CD4-positive, alpha-beta T cell treated with Interleukin-2 at 100 ng/mL for 4 hours (primary cell): ENCODE data around the gene MFSD12.
"Not testable (repeated sequence)": the region's sequence is repeated elsewhere in the genome, so short reads cannot be mapped to it uniquely, and the experiment has no call there.

Experiments used
- DNase-seq: peaks from one replicate; pipeline ENCODE4 v3.0.0-alpha.2; 2020; ENCODE audit warnings: low spot score

Gene MFSD12

DNA sequence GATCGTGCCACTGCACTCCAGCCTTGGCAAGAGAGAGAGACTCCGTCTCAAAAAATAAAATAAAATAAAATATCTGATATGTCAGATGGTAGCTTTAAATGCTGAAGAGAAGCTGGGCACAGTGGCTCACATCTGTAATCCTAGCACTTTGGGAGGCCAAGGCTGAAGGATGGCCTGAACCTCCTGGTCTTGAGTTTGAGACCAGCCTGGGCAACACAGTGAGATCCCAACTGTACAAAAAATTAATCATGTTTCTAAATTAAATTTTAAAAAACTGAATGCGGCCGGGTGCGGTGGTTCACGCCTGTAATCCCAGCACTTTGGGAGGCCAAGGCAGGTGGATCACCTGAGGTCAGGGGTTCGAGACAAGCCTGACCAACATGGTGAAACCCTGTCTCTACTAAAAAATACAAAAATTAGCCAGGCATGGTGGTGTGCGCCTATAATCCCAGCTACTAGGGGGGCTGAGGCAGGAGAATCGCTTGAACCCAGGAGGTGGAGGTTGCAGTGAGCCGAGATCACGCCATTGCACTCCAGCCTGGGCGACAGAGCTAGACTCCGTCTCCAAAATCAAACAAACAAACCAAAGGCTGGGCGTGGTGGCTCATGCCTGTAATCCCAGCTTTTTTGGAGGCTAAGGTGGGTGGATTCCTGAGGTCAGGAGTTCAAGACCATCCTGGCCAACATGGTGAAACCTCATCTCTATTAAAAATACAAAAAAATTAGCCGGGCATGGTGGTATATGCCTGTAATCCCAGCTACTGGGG, 26.8 kb upstream of the MFSD12 start:
- DNase-seq = not testable (repeated sequence)

DNA sequence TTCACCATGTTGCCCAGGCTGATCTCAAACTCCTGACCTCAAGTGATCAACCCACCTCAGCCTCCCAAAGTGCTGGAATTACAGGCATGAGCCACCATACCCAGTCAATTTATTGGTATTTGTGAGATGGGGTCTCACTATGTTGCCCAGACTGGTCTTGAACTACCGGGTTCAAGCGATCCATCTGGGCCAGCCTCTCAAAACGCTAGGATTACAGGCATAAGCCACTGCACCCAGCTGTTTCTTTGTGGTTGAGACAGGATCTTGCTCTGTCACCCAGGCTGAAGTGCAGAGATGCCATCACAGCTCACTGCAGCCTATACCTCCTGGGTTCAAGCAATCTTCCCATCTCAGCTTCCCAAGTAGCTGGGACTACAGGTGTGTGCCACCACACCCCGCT, 24.4 kb upstream of the MFSD12 start:
- DNase-seq = not testable (repeated sequence)

DNA sequence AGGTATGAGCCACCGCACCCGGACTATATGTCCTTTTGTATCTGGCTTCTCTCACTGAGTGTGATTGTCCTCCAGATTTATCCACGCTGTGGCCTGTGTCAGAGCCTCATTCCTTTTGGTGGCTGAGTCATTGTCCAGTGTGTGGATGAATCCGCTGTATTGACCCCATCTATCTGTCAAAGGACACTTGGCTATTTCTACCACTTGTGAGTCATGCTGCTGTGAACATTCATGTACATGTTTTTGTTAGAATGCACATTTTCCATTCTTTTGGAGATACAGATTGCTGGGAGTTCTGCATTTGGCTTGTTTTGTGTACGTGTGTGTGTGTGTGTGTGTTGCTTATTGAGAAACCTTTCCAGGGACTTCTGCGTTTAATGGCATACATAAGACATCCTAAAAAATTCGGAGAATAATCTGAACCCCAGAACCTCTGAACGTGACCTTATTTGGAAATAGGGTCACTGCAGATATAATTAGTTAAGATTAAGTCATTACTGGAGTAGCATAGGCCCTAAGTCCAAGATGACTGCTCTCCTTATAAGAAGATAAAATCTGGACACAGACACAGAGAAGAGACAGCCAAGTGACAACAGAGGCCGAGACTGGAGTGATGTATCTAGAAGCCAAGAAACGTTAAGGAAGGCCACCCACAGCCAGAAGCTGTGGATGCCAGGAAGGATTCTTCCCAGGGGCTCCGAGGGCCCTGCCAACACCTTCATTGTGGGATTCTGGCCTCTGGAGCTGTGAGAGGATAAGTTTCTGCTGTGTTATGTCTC, 23.0 kb upstream of the MFSD12 start:
- no peak for DNase-seq

DNA sequence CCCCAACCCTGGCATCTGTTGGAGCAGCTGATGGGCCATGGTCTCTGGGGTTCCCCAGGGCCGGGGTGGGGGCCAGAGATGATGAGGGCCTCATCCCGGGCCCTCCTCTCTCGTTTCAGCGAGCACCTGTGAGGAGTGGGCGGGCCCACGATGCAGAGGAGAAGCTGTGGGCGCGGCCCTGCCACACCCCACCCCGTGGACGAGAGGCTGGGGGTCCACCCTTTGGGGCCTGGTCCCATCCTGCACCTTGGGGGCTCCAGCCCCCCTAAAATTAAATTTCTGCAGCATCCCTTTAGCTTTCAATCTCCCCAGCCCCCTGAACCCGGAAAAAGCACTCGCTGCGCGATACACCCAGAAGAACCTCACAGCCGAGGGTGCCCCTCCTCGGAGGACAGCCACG, 21.0 kb upstream of the MFSD12 start:
- no peak for DNase-seq

DNA sequence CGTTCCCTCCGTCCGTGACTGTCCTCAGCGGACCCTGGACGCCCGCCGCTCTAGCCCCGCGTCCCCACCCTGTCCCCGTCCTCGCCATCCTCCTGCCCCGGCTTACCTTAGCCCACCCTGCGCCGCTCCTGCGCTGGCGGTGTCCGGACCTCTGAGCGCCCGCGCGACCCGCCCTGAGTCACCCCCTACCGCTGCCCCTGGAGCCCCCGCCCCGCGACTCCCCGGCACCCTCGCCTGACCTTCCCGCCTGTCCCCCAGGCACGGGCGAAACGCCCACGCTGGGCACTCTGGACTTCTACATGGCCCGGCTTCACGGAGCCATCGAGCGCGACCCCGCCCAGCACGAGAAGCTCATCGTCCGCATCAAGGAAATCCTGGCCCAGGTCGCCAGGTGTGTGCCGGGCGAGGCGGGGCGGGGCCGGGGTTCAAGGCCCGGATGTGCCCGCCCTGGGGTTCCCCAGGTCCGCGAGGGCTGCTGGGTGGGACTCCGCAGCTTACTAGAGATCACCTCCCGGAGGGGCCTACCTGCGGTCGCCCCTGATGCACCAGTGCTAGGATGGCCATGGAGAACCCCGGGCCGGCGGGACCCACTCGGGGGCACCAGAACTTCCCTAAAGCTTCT, 20.4 kb upstream of the MFSD12 start:
- DNase-seq = no peak

DNA sequence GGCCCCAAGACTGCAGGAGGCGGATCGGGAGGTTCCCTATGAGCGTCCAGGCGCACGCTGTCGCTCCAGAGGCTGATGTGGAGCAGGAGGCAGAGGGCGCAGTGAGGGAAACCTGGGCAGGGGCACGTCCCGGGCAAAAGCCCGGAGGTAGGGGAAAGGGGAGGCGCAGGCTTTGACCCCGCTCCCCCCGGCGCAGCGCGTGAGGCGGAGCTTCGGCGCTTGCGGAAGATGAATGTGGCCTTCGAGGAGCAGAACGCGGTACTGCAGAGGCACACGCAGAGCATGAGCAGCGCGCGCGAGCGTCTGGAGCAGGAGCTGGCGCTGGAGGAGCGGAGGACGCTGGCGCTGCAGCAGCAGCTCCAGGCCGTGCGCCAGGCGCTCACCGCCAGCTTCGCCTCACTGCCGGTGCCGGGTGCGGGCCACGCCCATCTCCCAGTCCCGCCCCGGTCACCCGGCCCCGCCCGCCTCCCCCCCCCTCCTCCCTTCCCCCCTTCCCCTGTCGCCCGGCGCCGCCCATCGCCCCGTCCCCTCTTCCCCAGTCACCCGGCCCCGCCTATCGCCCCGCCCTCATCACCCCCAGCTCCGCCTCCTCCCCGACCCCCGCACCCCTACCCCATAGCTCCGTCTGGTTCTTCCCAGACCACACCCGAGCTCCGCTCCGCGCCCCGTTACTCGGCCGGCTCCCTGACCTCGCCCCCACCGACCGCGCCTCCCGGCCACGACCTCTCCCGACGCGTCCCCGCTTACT, 19.5 kb upstream of the MFSD12 start:
- DNase-seq = no peak

DNA sequence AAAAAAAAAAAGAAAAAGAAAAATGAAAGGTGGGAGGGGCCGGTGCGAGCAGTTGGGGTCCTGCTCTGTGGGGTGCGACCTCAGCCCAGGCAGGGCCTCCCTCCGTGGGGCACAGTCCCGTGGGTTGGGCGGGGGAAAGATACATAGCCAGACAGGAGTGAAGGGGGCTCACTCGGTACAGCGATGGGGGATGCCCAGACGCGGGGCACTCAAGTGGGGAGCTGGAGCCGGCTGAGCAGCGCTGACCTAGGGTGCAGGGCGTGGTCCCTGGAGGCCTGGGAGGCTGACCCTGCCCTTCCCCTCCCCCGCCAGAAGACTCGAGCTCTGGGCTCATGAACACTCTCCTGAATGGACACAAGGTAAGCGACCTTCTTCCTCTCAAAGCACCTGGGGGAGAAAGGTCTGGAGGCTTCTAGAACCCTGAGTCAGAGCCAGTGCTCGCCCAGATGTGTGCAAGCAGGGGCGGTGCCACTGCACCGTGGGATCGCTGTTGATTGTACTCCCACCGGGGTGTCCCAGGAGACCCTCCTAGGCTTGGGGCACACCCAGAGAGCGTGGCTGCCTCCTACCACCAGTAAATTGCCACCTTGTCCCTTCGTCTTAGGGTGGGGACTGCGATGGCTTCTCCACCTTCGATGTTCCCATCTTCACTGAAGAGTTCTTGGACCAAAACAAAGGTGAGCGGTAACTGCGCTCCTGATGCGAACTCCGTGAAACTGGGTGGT, 18.7 kb upstream of the MFSD12 start:
- DNase-seq = no peak

DNA sequence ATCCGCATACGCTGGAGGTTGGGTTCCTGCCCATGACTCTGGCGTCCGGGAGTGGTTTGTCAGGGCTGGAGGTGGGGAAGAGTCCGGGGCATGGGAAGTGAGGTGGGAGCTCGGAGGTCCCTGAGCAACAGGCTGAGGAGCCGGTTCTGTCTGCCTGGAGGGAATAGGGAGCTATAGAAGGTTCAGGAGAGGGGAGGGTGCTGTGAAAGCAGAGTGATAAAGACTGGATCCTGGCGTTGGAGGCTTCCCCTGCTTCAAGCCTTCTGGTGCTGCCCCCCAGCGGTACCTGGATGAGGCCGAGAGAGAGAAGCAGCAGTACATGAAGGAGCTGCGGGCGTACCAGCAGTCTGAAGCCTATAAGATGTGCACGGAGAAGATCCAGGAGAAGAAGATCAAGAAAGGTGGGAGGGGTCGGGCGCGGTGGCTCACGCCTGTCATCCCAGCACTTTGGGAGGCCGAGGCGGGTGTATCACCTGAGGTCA, 17.9 kb upstream of the MFSD12 start:
- peak; percentile 23 for DNase-seq

DNA sequence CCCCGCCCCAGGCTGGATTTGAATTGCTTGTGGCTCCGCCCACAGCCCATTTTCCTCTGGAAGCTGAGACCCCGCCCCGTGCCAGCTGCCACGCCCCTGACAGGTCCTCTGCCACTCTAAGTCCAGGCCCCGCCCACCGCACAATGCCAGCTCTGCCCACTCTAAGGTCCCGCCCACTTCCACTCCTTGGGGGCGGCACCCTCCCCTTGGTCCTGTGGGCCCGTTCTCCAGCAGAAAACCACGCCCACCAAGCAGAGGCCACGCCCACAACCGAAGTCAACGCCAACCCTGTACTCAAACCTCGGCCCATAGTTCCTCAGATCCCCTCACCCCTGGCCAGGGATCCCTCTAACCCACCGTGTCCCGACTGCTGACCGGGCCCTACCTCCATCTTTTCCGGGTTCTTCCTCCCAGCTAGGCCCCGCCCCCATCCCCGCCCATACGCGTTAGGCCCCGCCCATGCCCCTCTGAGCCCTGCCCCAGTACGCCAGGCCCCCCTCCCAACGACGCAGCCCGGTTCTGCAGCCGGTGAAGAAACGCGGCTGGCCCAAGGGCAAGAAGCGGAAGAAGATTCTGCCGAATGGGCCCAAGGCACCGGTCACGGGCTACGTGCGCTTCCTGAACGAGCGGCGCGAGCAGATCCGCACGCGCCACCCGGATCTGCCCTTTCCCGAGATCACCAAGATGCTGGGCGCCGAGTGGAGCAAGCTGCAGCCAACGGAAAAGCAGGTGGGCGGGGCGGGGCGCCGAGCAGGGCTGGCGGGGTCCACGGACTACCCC, 16.7 kb upstream of the MFSD12 start:
- peak; percentile 73 for DNase-seq

DNA sequence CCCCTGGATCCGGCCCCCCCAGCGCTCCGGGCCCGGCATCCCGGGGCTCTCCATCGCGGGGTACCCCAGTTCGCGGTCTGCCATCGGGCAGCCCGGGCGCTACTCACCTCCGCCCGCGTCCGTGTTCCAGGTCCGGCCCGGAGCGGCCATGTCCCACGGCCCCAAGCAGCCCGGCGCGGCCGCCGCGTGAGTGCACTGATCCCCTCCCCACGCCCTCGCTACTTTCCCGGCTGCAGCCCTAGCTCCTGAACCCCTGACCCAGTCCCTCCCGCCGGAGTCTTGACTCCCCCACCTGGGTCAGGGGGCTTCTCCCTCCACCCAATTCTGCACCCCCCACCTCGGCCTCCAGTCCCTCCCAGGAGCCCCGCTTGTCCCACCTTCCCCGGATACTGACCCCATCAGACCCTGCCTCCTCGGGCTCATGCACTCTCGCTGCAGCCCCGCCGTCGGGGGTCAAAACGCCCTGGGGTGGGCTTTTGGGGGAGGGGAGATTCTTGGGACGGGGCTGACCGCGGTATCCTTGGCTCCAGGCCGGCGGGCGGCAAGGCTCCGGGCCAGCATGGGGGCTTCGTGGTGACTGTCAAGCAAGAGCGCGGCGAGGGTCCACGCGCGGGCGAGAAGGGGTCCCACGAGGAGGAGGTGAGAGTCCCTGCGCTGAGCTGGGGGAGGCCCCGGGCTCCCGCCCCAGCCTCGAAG, 15.9 kb upstream of the MFSD12 start:
- DNase-seq = no peak

DNA sequence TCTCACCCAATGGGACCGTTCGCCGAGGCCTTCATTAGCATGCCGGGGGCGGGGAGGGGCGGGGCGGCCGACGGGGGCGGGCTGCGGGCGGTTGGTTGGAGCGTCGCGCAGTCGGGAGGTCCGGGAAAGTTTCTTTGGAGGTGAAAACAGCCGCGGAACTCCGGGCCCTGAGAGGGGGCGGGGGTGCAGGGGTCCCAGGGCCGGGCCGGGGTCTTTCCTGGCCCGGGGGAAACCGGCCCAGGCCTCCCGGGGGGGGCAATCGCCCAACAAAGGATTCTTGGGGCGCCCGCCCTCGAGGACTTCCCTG, 15.4 kb upstream of the MFSD12 start, which contains the start of gene HMG20B:
Gene HMG20B (plus strand): TSS at position 90 of the 307 bp plus-strand sequence. CDS start 366 bp downstream, outside the sequence.
- DNase-seq = no peak

DNA sequence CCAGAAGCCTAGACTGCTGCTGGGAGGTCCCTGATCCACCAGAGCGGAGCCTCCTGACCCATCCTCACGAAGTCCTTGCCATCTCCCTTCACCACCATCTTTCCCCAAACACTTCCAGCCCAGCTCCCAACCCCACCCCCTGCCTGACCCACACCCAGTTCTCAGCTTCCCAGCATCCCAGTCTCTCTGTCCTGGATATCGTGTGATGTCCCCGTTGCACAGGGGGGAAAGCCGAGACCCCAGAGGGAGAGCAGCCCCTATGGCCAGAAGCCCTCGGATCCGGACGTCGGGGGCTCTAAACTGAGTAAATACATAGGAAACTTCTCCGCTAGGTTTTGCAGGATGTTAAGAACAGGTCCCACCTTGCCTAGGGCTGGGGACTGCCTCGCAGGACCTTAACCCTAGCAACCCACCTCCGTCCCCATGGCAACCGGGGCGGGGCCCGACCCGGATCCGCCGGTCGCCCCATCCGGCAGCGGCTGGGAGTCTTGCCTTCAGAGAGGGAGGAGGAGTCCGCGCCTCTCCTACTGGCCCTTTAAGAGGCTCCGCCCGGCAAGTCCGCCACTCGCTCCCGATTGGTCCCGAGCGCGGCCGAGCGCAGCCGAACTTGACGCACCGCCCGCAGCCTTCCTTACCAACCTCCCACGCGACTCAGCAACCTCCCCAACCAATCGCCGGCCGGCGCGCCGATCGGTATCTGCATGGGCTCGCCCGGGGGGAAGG, 14.9 kb upstream of the MFSD12 start:
- DNase-seq = peak; percentile 100

DNA sequence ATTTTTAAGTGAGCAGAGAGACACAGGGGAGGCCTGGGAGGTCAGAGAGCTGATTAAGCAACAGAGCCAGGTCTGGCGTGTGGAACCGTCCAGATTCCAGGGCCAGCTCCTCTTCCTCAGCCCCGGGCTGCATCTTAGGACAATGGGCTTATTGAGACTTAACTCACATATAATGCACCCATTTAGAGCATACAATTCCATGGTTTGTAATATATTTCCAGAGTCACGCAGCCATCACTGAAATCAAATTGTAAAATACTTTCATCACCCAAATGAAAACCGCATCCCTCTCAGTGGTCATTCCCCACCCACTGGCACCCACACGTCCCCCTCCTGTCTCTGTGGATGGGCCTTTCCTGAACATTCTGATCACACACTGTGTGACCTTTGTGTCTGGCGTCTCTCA, 13.2 kb upstream of the MFSD12 start:
- no peak for DNase-seq

DNA sequence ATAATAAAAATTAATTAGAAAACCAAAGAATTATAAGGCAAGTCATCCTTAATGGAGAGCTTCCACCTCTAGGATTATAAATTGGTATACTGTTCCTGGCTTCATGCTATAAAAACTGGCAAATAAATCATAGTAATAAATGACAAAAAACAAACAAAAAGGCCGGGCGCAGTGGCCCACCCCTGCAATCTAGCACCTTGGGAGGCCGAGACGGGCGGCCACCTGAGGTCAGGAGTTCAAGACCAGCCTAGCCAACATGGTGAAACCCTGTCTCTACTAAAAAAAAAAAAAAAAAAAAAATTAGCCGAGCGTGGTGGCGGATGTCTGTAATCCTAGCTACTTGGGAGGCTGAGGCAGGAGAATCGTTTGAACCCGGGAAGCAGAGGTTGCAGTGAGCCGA, 12.7 kb upstream of the MFSD12 start:
- DNase-seq = not testable (repeated sequence)

DNA sequence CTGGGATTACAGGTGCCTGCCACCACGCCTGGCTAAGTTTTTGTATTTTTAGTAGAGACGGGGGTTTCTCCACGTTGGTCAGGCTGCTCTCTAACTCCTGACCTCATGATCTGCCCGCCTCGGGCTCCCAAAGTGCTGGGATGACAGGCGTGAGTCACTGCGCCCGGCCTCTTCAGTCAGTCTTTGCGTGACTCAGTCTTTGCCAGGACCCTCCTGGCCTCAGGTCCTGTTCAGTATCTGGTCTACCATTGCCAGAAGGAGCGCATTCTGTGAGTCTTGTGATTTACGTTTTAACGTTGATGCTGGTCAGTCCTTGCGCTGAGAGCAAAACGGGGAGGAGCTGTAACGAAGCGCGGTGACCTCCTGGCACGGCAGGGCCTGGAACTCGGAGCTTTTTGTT, 7.8 kb upstream of the MFSD12 start:
- DNase-seq = no peak

DNA sequence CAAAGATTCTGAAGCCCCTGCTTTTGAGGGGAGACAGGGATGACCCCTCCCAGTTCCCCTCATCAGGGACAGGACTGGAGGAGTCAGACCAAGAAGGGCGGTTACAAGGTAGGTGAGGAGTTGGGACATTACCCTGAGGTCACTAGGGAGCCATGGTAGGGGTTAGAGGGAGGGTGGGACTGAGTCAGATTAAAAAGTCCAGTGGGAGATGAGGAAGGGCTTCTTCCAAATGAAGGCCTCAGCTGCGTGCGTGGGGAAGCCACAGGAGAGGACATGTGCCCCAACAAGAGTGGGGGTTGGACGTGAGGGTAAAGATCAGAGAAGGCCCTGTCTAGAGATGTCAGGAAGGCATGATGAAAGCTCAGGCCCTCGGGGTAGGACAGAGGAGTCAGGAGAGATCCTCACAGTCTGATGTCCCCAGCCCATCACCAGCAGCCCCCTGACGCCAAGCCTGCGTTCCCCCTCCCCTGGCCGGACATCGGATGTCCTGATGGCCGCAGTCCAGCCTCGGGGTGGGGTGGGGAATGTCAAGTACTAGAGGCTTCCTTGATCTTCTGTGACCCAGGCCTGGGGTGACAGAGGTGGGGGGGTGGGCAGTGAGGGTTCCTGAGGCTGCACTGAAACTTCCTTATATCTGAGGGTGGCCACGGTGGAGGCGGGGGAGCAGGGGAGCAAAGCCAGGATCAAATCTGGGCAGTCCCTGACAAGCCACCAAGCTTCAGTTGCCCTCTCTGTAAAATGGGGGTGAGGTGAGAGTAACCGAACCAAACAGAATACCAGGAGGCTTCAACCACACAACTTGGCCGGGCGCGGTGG, 6.5 kb upstream of the MFSD12 start:
- no peak for DNase-seq

DNA sequence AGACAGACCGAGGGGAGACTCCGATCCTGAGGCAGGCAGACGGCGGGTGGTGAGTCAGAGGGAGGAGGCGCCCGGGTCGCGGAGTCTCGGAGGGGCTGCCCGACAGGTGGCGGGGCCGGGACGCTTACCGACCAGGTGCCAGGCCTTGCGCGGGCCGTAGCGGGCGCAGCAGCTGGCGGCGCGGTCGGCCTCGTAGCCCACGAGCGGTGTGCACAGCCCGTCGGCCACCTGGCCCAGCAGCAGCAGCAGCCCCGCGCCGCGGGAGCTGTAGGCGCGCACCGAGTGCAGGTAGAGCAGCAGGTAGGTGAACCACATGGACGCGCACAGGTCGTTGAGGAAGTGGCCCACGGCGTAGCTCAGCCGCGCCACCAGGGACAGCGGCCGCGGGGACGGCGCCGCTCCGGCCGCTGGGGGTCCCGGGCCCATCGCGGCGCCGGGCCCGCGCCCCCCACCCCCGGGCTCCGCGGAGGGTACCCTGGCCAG, 367 bp downstream of the MFSD12 start:
- peak; percentile 67 for DNase-seq

DNA sequence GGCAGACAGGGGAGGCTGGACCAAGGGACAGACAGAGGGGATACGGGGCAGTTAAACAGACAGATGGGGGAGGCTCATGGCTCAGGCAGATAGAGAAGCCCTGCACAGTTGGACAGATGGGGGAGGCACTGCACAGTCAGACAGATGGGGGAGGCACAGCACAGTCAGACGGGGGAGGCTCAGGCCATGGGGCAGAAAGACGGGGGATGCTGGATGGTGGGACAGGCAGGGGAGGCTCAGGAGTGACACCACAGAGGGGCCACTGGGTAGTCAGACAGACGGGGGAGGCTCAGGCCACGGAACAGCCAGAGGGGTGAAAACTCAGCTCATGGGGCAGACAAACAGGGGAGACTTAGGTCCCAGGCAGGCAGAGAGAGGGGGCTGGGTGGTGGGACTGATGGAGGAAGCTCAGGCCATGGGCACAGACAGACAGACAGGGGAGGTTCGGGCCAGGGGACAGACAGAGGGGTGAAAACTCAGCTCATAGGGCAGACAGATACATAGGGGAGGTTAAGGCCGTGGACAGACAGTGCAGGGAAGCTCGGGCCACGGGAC, 886 bp downstream of the MFSD12 start:
- no peak for DNase-seq
